Gastrocnemius medialis (tissue), 4 donors: Measurements from ENCODE around the gene PLA2G4F.

Source experiments
- CTCF ChIP-seq, 5 experiments: fragments of 450-650 bp in 3 of 5; fragments of 200-600 bp in 2 of 5; sonication (generic) in 2 of 5; IDR thresholded peaks in 4 of 5; conservative IDR thresholded peaks in 1 of 5; 1 replicate in 4 of 5; 2 replicates in 1 of 5; pipeline ENCODE4 v1.5.1; 2016 to 2019; ENCODE audit warnings: antibody characterized with exemption in 5 of 5, mild to moderate bottlenecking in 3 of 5, moderate library complexity in 3 of 5
- POLR2A ChIP-seq, 2 donors: fragments of 450-650 bp; IDR thresholded peaks; one replicate each; pipeline ENCODE4 v1.6.1; 2017; ENCODE audit warnings: antibody characterized with exemption in 2 of 2, mild to moderate bottlenecking in 2 of 2, moderate library complexity in 2 of 2

GRCh38 chr15:42092398-42093318 lies 63.8 kb downstream of the PLA2G4F start:
- TF ChIP-seq CTCF (IDR thresholded peaks at IDR 0.05 in 4 of 5, conservative IDR thresholded peaks at IDR 0.05 in 1 of 5): no peak
- TF ChIP-seq POLR2A (IDR thresholded peaks at IDR 0.05): no peak
